NCI-H146 (cell line): ENCODE results near the gene HSF4.

Source experiments
- DNase-seq: peaks from one replicate; lab custom pipeline; 2025; lab: John Stamatoyannopoulos, UW

HSF4 gene

DNA sequence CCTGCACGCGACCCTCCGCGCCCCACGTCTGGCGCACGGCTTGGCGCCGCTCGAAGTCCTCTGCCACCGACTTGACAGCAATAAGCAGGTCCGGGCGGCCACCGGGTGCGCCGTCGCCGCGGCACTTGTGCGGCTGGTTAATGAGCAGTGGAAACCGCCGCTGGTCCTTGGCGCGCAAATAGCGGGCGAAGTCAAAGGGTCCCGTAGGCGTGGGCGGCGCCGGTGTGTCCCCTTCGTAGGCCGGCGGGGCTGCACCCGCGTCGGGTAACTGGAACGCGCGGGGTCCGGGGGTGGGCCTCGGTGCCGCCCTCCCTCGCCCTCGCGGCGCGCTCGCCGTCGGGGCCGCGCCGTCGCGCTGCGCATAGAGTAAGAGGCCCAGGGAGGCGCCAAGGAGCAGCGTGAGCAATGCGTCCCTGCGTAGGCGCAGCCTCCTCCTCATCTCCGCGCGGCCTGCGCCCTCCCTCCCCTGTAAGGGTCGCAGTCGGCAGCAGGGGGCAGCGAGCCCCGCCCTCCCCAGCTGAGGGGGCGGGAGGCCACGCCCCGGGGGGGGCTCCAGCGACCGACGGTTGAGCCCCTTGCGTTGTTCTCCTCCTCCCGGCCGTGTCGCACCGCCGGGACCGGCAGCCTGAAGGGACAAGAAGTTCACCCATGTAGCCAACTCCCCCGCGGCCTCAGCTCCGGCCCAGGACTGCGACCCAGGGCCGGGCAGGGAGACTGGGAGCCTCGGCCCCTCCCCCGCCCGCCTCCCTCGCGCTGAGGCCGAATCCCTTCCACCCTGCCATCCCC lies 14.3 kb upstream of the HSF4 start:
- DNase-seq = peak; percentile 12

DNA sequence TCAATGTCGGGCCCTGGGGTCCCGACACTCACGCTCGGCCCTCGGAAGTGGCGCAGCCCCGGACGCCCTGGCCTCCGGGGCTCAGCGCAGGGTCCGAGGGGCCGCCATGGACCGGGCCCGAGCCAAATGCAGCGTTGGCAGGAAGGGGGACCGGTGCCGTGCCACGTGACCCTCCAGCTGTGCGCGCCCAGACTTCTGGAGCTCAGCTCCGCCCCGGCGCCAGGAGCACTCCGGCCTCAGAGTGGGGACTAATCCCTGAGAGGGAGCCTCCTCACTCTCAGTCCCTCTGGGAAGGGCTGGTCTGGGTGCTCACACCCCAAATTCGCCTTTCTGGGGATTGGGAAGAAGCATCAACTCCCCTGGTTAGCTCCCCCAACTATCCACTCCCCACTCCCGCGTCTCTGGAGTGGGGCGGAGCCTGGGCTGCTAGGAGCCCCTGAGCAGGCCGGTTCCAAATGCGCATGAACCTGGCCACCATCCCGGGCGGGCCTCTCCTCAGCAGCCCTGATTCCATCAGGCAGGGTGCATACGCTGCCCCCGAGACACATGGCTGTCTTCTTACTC lies 13.6 kb upstream of the HSF4 start, which contains the start of gene B3GNT9:
TSS of gene B3GNT9 (minus strand) at position 166 of the 564 bp plus-strand sequence. CDS start 513 bp downstream, outside the sequence.
- peak; percentile 20 for DNase-seq

DNA sequence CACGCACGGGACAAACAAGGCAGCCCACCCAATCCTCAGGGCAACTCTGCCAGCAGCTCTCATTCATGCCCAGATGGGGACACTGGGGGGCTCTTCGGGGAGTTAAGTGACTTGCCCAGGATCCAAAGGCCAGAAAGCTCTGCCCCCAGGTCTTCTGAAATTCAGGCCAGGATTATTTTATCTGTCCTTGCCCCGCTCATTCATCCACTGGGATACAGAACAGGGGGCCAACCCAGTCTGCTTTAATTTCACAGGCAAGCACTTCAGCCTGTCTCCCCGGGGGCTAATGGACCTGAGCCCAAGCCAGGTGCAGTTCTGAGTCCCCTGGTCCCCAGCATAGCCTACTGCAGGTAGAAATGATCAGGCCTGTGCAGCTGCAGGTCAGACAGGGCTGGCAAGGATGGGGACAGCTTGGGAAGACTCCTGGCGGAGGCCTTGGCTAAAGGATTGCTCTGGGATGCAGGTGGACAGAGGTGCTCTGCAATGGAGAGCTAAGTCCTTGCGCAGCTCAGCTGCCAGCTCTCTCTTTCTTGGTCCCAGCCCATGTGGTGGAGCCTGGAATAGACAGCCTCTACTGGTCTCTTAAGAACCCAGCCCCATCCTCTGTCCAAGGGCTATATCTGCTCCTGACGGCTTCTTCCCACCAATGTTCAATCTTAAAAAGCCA lies 13.0 kb upstream of the HSF4 start:
- no peak for DNase-seq

DNA sequence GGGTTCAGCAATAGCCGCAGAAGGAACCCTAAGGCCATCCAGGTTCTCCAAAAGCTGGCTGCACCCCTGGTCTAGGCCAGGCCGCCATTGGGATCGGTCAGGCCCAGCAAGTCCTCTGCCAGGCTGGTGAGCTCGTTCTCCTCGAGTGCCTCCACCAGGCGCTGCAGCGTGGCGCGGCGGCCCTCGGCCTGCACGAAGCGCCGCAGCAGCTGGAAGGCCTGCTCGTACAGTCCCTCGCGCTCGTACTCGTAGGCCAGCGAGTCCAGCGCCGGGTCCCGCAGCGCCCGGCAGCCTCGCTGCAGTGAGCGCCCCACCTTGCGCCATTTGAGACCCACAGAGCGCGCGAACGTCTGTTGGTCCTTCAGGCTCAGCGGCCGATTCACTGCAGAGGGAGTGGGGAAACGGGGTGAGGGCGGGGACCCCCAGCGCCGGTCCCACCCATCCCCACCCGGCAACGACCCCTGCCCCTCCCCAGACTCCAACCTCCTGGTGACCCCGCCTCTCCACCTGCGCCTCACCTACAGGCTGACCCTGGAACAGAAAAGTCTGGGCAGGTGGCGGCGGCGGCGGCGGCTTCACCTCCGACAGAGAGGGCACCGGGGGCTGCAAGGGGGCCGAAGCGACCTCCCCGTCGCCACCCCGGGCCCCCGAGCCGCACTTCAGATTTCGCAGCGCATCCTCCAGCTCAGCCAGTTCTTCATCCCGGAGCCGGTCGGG lies 9.8 kb upstream of the HSF4 start:
- DNase-seq = peak; percentile 28

DNA sequence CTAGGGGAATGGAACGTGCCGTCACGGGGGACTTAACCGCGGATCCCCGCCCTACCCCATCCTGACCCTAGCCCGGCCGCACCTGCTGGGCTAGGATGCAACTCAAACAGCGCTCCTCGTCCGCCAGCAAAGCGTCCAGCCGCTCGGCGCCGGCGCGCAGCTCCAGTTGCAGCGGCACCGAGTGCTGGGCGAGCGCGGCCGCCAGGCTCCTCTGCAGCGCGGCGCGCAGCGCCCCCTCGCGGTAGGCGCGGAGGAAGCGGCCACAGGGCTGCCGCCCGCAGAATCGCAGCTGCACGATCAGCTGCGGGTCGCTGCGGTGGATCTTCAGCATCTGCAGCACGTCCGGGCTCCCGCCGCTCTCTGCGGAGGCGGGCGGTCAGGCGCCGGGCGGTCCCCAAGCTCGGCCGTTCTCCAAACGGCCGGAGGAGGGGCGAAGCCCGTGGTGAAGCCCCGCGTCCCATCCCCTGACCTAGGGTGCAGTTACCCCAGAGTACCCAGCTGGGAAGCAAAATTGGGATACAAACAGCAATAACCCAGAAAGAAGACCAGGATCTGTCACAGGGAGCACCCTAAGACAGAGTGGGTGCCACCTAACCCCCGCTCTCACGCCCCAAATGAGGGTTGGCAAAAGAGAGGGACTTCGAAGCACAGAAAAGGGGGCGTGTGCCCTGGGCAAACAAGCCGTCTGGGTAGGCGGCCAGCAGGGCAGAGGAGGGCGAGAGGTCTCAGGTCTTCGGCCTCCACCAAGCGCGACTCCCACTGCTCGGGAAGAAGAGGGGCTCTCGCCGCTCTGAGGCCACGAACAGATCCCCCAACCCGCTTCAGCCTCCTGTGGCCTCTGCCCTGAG lies 9.0 kb upstream of the HSF4 start:
- peak; percentile 71 for DNase-seq

DNA sequence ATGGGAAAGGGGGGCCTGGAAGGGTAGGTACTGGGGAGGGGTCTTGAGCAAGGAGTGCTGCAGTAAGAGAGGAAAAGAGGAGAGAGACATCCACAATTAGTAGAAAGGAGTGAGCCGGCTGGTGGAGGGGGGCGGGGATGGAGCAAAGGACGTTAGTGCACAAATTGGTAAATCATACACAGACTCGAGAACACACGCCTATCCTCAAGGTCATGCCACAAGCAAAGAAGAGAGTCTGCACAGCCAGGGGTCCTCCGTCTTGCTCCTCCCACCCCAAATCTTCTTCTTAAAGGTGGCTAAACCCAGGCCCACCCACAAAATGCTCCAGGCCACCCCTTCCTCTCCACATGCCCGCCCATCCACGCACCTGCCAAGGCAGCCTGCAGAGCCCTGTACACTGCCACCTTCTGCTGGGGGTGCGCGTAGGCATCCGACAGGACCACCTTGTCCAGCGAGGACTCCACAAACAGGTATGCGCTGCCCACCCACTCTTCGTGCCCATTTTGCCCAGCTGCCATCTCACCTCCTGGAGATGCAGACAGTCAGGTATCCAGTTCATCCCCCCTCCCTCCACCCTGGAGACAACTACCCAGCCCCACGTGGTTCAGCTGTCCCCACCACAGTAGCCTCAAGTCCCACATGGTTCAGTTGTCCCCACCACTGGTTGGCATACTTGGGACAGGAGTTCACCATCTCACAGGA lies 8.3 kb upstream of the HSF4 start:
- DNase-seq = no peak

DNA sequence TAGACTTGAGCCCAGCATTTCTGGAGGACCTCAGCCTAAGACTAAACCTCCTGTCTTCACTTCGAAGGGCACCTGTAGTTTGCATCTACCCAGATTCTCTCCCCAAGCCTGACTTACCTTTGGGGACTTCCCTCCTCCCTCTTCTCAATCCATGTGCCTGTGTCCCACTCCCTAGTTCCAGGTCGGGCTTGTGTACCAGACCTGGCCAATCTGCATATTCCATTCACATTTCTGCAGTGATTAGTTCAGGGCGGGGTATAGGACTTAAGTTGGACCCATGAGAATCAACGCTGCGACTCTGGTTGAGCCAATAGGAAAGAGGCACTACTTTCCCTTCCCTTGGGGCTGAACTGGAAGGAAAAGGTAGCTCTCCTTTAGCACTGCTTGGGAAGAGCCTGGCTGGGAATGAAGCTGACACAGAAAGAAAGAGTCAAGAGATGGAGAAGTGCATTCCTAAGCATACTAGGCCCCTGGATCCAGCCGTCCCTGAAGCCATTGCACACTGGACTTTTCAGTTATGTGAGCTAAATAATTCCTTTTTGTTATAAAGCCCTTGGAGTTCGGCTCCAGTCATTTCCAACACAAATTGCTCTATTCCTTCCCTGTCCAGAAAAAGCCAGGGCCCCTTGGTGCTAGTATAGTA lies 7.3 kb upstream of the HSF4 start:
- DNase-seq = no peak

DNA sequence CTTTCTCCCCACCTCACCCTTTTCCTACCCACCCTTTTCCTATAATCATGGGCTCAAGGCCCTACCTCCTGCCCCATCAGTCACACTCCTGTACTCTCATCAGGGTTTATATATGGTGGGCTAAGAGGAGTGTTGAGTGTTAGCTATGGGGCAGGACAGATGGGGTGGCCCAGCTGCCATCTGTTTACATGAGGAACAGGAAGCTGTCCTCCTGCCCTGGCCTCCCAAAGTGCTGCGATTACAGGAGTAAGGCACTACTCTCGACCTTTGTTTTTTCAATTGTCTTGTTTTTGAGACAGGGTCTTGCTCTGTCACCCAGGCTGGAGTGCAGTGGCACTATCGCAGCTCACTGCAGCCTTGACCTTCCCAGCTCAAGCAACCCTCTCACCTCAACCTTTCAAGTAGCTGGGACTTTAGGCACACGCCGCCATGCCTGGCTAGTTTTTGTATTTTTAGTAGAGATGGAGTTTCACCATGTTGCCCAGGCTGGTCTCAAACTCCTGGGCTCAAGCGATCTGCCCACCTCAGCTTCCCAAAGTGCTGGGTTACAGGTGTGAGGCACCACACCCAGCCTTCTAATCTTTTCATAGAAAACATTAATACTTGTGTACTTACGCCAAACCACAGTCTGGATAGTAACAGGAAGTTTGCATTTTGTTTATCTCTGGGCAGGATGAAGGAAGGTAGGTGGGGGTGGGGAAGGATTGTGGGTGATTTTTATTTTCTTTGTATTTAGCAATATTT lies 6.5 kb upstream of the HSF4 start:
- no peak for DNase-seq

DNA sequence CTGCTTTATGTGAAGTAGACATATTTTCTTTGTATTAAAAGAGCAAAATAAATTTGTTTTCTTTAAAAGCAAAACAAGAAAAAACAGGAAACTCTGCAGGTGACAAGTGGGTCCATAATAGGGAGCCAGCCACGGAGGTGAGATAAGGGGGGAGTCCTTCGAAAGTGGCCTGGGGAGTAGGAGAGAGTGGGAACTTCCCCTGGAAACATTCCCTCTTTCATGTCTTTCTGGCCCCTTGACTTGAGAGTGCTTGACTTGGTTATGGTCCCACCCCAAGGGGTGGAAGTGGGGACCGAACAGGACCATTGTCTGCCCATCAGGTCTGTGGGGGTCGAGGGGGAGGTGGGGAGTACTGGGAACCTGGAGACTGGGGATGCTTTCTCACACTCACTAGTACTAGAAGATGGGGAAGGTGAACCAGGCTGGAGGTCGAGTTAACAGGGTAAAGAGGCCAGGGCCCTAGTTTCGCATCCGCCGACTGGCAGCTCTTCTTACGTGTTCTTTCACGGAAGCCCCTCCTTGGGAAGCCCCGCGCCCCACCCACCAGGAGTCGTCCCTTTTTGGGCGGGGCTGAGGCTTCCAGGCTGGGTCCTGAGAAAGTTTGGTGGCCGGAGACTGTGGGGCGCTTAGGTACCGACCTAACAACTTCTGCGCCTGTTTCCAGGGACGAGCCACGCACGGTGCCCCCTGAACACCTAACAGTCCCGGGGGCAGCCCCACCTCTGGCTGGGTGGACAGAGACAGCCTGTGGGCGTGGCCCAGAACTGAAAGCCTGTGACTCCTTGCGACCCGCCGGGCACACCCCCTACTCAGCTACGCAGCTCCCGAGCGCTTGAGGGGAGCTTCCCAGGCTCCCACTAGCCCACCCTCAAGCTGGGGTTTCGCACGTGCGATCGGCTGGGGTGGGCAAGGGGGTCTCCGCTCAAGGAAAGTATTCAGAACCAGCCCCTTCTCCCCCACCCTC lies 5.6 kb upstream of the HSF4 start:
- DNase-seq = peak; percentile 21

DNA sequence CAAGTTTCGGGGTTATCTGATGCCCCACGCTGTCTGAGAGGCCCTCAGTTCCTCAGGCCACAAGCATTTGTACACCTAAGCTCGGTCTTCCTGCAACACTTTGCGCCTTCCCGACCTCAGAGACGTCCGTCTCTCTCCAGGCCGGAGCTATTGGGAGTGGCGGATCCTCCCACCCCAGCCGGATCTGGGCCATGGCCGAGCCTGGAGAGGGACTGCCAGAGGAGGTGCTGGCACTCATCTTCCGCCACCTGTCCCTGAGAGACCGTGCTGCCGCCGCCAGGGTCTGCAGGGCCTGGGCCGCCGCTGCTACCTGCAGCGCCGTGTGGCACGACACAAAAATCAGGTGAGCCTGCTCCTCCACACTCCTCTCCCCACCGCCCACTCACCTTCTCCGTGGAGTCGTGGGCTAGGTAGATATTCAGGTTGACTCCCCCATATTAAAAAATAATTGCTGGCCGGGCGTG lies 2.9 kb upstream of the HSF4 start:
- no peak for DNase-seq

DNA sequence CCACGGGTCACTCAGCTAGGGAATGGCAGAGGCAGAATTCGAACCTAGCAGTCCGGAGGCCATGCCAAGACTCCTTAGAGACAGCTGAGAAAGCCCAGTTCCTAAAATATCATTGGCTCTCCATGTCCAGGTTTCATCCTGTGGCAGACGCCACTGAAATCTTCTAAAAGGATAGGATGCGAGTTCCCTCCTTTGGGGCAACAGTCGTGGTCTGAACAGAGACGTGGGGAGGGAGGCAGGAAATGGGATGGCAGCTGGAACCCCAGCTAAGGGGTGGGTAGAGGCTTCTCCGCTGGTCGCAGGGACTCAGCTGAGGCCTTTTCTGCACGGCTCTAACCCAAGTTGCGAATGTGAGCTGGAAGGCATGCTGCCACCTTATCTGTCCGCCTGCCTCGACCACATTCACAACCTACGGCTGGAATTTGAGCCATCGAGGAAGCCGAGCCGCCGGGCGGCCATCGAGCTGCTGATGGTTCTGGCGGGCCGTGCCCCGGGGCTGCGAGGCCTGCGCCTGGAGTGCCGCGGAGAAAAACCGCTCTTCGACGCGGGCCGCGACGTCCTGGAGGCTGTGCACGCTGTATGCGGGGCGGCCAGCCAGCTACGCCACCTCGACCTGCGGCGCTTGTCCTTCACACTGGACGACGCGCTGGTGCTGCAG lies 1.9 kb upstream of the HSF4 start:
- DNase-seq = no peak

DNA sequence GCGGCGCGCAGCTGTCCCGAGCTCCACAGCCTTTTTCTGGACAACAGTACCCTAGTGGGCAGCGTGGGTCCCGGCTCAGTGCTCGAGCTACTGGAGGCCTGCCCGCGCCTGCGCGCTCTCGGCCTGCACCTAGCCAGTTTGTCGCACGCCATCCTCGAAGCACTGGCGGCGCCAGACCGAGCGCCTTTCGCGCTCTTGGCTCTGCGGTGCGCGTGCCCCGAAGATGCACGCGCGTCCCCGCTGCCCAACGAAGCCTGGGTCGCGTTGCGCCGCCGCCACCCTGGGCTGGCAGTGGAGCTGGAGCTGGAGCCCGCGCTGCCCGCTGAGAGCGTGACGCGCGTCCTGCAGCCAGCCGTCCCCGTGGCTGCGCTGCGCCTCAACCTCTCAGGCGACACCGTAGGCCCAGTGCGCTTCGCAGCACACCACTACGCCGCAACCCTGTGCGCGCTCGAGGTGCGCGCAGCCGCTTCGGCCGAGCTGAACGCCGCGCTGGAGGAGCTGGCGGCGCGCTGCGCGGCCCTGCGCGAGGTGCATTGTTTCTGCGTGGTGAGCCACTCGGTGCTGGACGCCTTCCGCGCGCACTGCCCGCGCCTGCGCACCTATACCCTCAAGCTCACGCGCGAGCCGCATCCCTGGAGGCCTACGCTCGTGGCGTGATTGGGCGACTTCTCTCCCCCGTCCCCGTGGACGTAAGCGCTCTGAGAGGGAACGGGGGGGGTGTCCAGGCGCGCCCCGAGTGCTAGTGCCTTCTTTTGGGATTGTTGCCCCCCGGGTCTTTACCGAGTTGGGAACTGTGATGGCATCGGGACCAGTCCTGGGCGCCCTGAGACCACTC lies 1.2 kb upstream of the HSF4 start:
- DNase-seq = peak; percentile 83

DNA sequence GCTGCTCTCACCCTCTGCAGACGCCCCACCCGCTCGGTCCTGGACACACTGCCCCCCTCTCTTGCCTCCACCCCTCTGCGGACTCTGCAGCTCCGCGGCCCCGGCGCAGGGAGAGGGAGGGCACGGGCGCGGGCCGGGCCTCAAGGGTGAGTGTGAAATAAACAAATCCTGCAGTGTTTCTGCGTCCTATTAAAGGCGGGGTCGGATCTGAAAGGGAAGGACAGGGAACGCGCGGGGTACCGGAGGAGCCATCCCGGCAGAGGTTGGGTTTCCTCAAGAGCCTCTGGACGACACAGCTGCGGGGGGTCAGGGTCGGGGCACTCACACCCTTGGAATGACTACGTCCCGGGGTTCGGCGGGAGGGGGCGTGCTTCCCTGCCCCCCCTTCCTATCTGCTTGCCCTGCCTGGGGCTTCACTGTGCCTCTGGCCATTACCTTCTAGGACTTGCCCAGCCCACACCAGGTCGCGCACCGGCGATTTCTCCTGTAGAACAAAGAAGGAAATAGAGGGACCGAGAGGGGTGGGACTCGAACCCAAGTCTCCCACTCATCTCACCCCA lies 466 bp upstream of the HSF4 start:
- peak; percentile 48 for DNase-seq

DNA sequence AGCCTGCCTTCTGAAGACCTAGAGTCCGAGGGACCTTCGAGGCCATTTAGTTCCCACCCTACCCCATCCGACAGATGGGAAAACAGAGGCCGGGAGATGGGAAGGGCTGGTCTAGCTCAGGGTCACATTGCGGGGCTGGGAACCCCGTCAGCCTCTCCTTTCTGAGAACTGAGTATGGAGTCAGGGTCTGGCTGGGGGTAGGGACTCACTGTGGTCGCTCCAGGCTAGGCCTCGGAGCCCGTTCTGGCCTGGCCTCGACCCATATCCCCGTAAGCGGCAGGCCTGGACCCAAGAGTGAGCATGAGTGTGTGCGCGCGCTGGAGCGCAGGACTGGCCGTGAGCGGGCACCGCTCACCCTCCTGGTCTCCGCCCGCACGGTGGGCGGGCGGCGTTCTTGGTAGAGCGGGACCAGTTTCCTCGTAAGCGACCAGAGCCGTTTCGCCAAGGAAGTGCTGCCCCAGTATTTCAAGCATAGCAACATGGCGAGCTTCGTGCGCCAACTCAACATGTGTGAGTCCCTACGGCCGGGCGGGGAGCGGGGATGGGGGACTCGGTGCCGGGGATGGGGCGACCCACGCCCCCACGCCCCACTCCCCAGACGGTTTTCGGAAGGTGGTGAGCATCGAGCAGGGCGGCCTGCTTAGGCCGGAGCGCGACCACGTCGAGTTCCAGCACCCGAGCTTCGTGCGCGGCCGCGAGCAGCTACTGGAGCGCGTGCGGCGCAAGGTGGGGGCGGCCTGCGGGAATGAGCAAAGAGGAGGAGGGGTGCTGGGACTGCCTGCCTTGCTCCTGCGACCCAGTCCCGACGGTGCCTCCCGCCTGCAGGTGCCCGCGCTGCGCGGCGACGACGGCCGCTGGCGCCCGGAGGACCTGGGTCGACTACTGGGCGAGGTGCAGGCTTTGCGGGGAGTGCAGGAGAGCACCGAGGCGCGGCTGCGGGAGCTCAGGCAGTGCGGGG lies 855 bp downstream of the HSF4 start:
- DNase-seq = no peak

DNA sequence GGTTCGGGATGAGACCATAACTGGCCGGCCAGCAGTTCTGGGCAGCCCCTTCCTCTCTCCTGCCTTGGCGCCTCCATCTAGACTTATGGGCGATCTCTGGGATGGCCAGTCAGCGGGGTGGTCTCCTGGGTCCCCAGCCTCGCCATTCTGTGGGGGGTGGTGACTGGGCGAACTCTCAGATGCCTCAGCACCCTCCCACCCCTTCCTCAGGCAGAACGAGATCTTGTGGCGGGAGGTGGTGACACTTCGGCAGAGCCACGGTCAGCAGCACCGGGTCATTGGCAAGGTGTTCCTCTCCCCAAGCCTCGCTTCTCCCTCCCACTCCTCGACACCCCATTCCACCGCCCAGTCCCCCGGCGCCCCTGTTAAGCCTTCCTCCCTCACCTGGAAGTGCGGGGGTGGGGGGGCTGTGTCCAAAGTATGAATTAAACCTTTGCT lies 1.6 kb downstream of the HSF4 start:
- DNase-seq = no peak
